Retinal pigment epithelial cell (primary cell): ENCODE measurements around the gene ROM1.
"Not testable (repeated sequence)": the region's sequence is repeated elsewhere in the genome, so short reads cannot be mapped to it uniquely, and the experiment has no call there.

Source experiments
- DNase-seq: peaks from one replicate; pipeline ENCODE4 v3.0.0-alpha.2; 2010; ENCODE audit warnings: low read depth
- H3K4me3 ChIP-seq: 2 replicates; pipeline ENCODE4 v1.5.1; 2011; ENCODE audit warnings: mild to moderate bottlenecking, low read length, control low read depth, moderate library complexity
- TF ChIP-seq, protein P1 (sequence below): conservative IDR thresholded peaks from 2 replicates; pipeline ENCODE4 v1.5.1; 2011; ENCODE audit warnings: low read depth, low read length, control low read depth, inconsistent platforms

ROM1 gene

DNA sequence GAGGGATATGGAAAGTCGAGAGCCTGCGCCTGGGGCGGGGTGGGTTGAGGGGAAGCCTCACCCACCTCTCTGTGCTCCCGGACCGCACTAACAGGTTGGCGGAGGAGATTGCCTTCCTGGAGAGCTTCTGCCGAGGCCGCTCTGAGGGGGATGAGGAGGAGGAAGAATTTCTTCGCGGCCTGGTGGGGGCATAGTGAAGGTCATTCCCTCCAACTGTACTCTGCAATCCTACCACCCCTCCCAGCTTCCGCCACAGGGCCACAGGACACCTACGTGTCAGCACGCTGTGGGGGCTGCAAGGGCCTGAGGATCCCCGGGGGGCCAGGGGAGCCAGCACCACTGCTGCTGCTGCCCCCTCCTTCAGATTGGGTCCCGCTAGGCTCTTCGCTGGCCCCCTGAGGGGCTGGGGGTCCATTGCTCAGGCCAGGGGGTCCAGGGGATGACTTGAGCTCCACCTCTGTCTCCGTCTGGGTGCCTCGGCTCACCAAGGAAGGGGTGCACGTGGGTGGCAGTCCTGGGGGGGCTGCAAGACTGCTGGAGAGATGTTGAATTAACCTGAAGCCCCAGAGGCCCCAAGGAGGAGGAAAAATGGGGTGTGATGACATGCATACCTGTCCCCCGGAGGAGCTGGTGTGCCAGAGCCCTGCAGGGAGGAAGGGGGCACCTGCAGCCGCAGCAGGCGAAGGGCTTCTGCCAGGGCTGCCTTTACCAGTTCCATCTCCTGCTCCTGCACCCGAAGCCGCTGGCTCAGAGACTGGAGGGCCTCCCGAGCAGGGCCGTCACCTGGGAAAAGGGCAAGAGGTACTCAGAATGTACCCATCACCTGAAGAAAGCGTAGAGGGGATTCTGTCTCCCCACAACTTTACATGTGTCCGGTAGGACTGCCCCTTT, 2.0 kb upstream of the ROM1 start:
- TF ChIP-seq, protein P1, sequence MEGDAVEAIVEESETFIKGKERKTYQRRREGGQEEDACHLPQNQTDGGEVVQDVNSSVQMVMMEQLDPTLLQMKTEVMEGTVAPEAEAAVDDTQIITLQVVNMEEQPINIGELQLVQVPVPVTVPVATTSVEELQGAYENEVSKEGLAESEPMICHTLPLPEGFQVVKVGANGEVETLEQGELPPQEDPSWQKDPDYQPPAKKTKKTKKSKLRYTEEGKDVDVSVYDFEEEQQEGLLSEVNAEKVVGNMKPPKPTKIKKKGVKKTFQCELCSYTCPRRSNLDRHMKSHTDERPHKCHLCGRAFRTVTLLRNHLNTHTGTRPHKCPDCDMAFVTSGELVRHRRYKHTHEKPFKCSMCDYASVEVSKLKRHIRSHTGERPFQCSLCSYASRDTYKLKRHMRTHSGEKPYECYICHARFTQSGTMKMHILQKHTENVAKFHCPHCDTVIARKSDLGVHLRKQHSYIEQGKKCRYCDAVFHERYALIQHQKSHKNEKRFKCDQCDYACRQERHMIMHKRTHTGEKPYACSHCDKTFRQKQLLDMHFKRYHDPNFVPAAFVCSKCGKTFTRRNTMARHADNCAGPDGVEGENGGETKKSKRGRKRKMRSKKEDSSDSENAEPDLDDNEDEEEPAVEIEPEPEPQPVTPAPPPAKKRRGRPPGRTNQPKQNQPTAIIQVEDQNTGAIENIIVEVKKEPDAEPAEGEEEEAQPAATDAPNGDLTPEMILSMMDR: no peak
- no peak for DNase-seq
- peak overlapping the region; percentile 76 for H3K4me3 ChIP-seq

DNA sequence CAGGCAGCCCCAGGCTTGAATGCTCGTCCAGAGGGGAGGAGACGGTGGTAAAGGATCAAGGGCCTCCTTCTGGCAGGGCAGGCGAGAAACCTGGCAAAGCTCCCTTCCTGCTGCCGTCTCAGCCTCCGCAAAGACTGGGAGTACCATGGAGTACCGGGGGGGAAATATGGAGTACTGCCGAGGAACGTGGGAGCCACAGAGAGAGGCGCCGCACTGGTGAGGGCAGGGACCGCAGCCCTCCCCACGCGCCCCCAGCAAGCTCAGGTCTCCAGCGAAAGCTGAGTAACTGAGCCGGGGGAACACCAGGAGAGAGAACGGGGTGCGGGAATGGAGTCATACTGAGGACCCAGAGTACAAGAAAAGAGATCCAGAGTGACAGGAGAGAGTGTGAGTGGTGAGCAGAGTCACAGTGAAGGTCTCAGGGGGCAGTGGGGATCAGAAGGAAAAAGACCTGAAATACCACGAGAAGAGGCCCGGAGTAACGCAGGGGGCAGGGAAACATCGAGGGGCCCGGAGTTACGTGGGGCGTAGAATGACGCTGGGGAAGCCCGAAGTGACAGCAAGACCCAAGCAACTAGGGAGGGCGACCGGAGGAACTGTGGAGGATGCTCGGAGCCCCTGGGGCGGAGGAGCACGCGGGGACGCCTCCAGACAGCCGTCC, 1.2 kb upstream of the ROM1 start:
- peak overlapping the region; percentile 76 for H3K4me3 ChIP-seq
- TF ChIP-seq, protein P1: peak; percentile 3
- DNase-seq: no peak

DNA sequence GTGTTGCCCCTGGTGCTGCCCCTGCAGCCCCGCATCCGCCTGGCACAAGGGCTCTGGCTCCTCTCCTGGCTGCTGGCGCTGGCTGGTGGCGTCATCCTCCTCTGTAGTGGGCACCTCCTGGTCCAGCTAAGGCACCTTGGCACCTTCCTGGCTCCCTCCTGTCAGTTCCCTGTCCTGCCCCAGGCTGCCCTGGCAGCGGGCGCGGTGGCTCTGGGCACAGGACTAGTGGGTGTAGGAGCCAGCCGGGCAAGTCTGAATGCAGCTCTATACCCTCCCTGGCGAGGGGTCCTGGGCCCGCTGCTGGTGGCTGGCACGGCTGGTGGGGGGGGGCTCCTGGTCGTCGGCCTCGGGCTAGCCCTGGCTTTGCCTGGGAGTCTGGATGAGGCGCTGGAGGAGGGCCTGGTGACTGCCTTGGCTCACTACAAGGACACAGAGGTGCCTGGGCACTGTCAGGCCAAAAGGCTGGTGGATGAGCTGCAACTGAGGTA, 278 bp downstream of the ROM1 start:
- DNase-seq: no peak
- peak overlapping the region; percentile 76 for H3K4me3 ChIP-seq
- TF ChIP-seq, protein P1: no peak

DNA sequence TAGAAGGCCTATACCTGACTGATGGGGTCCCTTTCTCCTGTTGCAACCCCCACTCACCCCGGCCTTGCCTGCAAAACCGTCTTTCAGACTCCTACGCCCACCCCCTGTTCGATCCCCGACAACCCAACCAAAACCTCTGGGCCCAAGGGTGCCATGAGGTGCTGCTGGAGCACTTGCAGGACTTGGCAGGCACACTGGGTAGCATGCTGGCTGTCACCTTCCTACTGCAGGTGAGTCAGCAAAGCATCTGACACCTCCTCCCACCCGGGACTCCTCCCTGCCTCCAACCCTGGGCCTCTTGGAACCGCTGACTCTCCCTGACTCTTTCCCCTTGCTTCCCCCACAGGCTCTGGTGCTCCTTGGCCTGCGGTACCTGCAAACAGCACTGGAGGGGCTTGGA, 1.2 kb downstream of the ROM1 start:
- TF ChIP-seq, protein P1: no peak
- no peak for DNase-seq
- no peak overlapping the region for H3K4me3 ChIP-seq

DNA sequence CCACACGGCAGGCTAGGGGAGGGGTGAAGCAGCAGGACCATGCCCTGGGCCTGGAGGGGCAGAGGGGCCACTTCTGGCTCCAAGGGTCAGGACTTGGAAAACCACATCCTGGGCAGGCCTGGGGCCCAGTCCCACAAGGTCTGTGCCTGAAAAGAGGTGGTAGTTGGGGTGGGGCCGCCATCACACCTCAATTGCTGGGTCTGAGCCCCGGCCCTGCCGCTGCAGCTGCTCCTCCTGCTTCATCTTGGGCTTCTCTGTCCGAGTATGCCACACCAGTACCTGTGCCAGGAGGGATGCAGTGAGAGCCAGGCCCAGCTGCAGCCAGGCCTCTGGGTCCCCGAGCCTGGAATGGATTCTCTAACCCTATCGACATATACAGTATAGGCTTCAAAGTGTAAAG, 2.5 kb downstream of the ROM1 start:
- TF ChIP-seq, protein P1: no peak
- no peak for DNase-seq
- H3K4me3 ChIP-seq: no peak overlapping the region

DNA sequence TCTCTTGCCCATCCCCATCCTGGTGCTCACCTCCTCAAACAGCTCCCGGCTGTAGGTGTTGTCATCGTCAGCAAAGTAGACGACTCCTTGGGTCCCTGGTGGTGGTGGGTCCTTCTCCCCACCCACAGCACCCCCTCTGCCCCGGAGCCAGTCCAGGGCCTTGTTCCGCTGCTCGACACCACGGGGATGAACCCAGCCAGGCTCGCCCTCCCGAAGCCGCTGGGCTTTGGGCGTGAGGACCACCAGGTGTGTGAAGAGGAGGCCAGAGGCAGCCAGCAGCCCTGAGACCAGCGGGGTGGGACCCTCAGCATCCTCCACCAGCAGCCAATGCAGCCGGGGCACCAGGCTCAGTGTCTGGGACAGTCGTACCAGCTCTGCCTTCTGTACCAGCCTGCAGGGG, 3.9 kb downstream of the ROM1 start:
- not testable (repeated sequence) for H3K4me3 ChIP-seq, DNase-seq

DNA sequence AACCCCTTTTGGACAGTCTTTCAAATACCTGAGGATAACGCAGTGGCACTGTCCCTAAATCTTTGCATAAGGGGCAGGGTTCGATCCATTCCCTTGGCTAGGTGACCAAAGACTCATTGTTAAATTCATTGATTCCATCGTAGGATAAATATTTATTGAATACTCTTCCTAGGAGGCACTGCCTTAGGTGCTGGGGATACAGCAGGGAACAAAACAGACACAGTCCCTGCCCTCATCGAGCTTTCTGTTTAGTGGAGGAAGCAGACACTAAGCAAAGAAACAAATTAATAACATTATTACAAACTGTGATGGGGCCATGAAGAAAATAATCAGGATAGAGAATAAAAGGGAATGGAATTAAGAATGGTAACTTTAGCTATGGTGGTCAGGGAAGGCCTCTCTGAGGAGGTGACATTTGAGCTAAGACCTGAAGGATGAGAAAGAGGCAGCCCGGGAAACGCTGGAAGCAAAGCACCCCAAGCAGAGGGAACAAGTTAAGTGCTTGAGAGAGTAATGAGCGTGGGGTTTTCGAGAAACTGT, 8.0 kb downstream of the ROM1 start:
- no peak for DNase-seq
- TF ChIP-seq, protein P1: no peak
- peak overlapping the region; percentile 78 for H3K4me3 ChIP-seq
